SK-N-MC (cell line): ENCODE data around the gene RND2.
"Not testable (repeated sequence)": the region's sequence is repeated elsewhere in the genome, so short reads cannot be mapped to it uniquely, and the experiment has no call there.

ENCODE experiments used
- DNase-seq: peaks from one replicate; pipeline ENCODE4 v3.0.0-alpha.2; 2011; ENCODE audit warnings: low read depth, low spot score
- H3K27ac ChIP-seq: fragments of 200-600 bp; sonication (generic); 2 replicates; pipeline ENCODE4 v1.5.1; 2016; ENCODE audit warnings: mixed run types
- H3K36me3 ChIP-seq: fragments of 200-600 bp; sonication (generic); 2 replicates; pipeline ENCODE4 v1.6.1; 2017; ENCODE audit warnings: antibody characterized with exemption, low read length, mixed read lengths; ENCODE audit not compliant: insufficient read depth
- H3K4me3 ChIP-seq: fragments of 200-600 bp; sonication (generic); 2 replicates; pipeline ENCODE4 v1.5.1; 2016
- H3K9ac ChIP-seq: fragments of 200-600 bp; sonication (generic); 2 replicates; pipeline ENCODE4 v1.8.0; 2017; ENCODE audit warnings: mixed run types, mixed read lengths; ENCODE audit not compliant: insufficient read length
- H3K9me3 ChIP-seq: fragments of 200-600 bp; sonication (generic); 2 replicates; pipeline ENCODE4 v1.6.1; 2017; ENCODE audit warnings: low read depth, mild to moderate bottlenecking, antibody characterized with exemption, low read length, moderate library complexity, mixed read lengths
- EZH2 ChIP-seq: fragments of 200-600 bp; sonication (generic); IDR thresholded peaks from one replicate; pipeline ENCODE4 v1.6.1; 2017; ENCODE audit warnings: antibody characterized with exemption
- FOXP2 ChIP-seq: optimal IDR thresholded peaks from 2 replicates; pipeline ENCODE3; 2011; ENCODE audit warnings: mild to moderate bottlenecking, moderate library complexity; ENCODE audit not compliant: insufficient read depth; ENCODE audit errors: extremely low read length, control extremely low read depth
- POLR2AphosphoS5 ChIP-seq: IDR thresholded peaks from 2 replicates; pipeline ENCODE4 v1.6.1; 2012; ENCODE audit warnings: mild to moderate bottlenecking, low read depth, low read length, borderline replicate concordance

The RND2 gene

GRCh38 chr17:42999003-42999525, 26.0 kb upstream of the RND2 start:
- H3K36me3 ChIP-seq, result peaks cover 54% of the 10 kb centered on the region

GRCh38 chr17:43000894-43001293, 24.1 kb upstream of the RND2 start:
- not testable (repeated sequence) for DNase-seq, H3K4me3 ChIP-seq, H3K9me3 ChIP-seq
- Histone ChIP-seq H3K9ac (peak overlapping the region; percentile 26), H3K27ac (peak overlapping the region; percentile 67), H3K36me3 (peaks cover 58% of the 10 kb centered on the region)

More at GRCh38 chr17:42999003-42999525, 26.0 kb upstream of the RND2 start:
- TF ChIP-seq POLR2AphosphoS5 (no peak), EZH2 (no peak), FOXP2 (no peak)
- no peaks in the 10 kb centered on the region for H3K9me3 ChIP-seq
- peak overlapping the region; percentile 100 for H3K9ac ChIP-seq
- peak overlapping the region; percentile 99 for H3K4me3 ChIP-seq
- no peak for DNase-seq
- H3K27ac ChIP-seq, result peak overlapping the region; percentile 96

- Histone ChIP-seq H3K9ac (no peak overlapping the region), H3K4me3 (no peak overlapping the region), H3K36me3 (peaks cover 56% of the 10 kb centered on the region), H3K9me3 (no peaks in the 10 kb centered on the region), H3K27ac (0 out of 2 replicates have a peak overlapping the region, but pooled peaks have one; percentile 42)
- TF ChIP-seq EZH2, result no peak
- peak; percentile 40; the same call in 1 of the 2 replicates for TF ChIP-seq POLR2AphosphoS5
- no peak for DNase-seq
Measured at GRCh38 chr17:43003542-43004172, 21.4 kb upstream of the RND2 start.

- DNase-seq, result no peak
- Histone ChIP-seq H3K36me3 (peaks cover 24% of the 10 kb centered on the region), H3K27ac (peak within 1 kb of the TSS; percentile 89), H3K9me3 (no peaks in the 10 kb centered on the region), H3K9ac (peak within 1 kb of the TSS; percentile 83), H3K4me3 (peak within 1 kb of the TSS; percentile 83)
- TF ChIP-seq POLR2AphosphoS5 (no peak), FOXP2 (no peak), EZH2 (no peak)
Measured at GRCh38 chr17:43006639-43007551, 18.1 kb upstream of the RND2 start, which contains the start of gene IFI35. Gene IFI35 (plus strand): TSS chr17:43006784. CDS start chr17:43006948, 164 bp downstream.

GRCh38 chr17:43010667-43011308, 14.2 kb upstream of the RND2 start:
- TF ChIP-seq FOXP2, result no peak
- no peak for TF ChIP-seq EZH2
- TF ChIP-seq POLR2AphosphoS5, result no peak
- DNase-seq, result no peak
- no peak overlapping the region for H3K4me3 ChIP-seq
- H3K9ac ChIP-seq, result no peak overlapping the region
- H3K9me3 ChIP-seq, result no peaks in the 10 kb centered on the region
- no peaks in the 10 kb centered on the region for H3K36me3 ChIP-seq
- H3K27ac ChIP-seq, result no peak overlapping the region

- DNase-seq, result no peak
- Histone ChIP-seq H3K27ac (no peak overlapping the region), H3K9me3 (no peaks in the 10 kb centered on the region), H3K36me3 (no peaks in the 10 kb centered on the region), H3K9ac (no peak overlapping the region), H3K4me3 (no peak overlapping the region)
- TF ChIP-seq EZH2 (no peak), POLR2AphosphoS5 (no peak), FOXP2 (no peak)
Measured at GRCh38 chr17:43011728-43012472, 13.1 kb upstream of the RND2 start.

GRCh38 chr17:43013296-43013695, 11.7 kb upstream of the RND2 start:
- TF ChIP-seq POLR2AphosphoS5 (no peak), EZH2 (no peak), FOXP2 (no peak)
- Histone ChIP-seq H3K9ac (no peak overlapping the region), H3K27ac (no peak overlapping the region), H3K4me3 (no peak overlapping the region), H3K9me3 (no peaks in the 10 kb centered on the region), H3K36me3 (no peaks in the 10 kb centered on the region)
- DNase-seq, result no peak

- Histone ChIP-seq H3K27ac (no peak overlapping the region), H3K9ac (no peak overlapping the region), H3K4me3 (no peak overlapping the region), H3K36me3 (no peaks in the 10 kb centered on the region), H3K9me3 (no peaks in the 10 kb centered on the region)
- TF ChIP-seq FOXP2, result no peak
- no peak for TF ChIP-seq EZH2
- TF ChIP-seq POLR2AphosphoS5, result no peak
- no peak for DNase-seq
Measured at GRCh38 chr17:43014020-43014648, 10.9 kb upstream of the RND2 start.
